Measurements from ENCODE around the gene C12orf76.

The C12orf76 gene

DNA sequence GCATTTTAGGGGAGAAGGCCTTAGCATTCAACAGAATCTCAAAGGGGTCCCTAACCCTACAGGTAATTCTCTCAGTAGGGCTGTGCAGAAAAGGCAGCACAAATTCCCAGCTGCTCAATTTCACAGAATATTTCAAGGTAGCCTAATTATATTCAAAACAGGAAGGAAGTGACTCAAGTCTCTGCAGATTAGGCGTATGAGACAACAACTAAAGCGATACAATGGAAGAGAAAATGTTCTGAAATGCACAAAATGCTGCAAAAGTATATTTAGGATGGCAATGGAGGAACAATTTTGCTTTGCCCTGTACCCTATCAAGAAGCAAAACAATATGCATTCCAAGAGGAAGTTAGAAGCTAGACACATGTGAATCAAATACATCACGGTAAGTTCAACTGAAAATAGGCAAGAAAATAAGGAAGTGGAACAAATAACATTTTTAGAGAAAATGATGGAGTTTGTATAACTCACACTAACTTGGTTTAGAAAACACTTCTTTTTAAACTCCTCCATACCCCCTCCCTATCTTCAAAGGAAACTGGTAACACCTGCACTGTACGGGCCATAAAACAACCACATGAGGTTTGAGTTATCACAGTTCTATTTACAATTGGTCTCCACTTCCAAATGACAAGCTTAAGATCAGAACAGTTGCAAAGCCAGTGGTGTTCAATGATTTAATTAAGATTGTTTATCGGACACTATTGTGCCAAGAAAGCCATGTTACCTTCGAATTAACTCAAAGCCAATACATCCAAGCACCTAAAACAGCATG lies 53.7 kb downstream of the C12orf76 start:
- peak; percentile 53 for DNase-seq

DNA sequence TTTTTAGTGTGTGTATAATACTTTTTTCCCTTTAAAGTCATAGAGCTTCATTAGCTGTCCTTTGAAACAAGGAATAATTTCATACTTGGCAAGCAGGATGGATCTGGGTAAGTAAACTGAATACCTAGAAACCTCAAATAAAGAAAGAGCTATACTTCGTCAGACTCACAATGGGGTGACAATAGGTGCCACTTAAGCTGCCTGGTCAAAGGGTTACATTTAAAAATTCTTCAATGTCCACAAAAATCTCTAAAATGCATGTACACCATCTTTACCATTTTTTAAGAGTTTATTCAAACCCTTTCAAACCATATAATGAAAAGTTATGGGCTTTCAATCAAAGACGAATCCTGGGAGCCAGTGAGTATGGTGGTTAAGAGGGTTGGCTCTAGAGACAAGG lies 55.2 kb downstream of the C12orf76 start:
- no peak for DNase-seq

DNA sequence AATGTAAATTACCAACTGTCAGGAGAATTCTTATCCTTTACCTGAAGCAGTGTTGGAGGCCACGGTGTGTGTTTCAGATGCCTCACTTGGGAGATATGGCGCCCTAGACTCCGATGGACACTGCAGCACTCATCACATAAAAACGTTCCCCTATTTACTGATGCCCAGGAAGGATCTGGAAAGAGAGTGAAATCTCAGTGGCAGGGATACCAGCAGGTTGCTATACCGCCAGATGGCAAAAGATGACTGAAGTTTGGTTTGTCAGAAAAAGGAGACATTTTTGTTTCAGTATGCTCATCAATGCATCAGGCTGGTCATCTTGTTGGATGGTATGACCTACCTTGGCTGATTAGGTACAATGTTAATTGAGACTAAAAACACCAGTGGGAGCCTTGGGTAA lies 56.7 kb downstream of the C12orf76 start:
- DNase-seq: peak; percentile 33

Data from activated CD8-positive, alpha-beta memory T cell treated with anti-CD3 and anti-CD28 coated beads for 24 hours (primary cell).